Forelimb muscle (tissue), 1 donor: ENCODE measurements around the gene C6orf47. TPM values are rescaled to one million over a fixed set of nuclear protein-coding genes. Genes with fewer than 3 reads are reported as not detected.

Experiments used
- DNase-seq: peaks from one replicate; pipeline ENCODE4 v3.0.0-alpha.2; 2013; ENCODE audit warnings: low read depth
- polyA plus RNA-seq: library from polyadenylated mRNA; unstranded; fragments of 120-200 nt; gene quantifications from one replicate; pipeline ENCODE4 v1.2.1, GENCODE V29; 2013; ENCODE audit not compliant: insufficient read length

C6orf47 gene
- polyA plus RNA-seq, 1 donor, result 12.1 TPM

DNA sequence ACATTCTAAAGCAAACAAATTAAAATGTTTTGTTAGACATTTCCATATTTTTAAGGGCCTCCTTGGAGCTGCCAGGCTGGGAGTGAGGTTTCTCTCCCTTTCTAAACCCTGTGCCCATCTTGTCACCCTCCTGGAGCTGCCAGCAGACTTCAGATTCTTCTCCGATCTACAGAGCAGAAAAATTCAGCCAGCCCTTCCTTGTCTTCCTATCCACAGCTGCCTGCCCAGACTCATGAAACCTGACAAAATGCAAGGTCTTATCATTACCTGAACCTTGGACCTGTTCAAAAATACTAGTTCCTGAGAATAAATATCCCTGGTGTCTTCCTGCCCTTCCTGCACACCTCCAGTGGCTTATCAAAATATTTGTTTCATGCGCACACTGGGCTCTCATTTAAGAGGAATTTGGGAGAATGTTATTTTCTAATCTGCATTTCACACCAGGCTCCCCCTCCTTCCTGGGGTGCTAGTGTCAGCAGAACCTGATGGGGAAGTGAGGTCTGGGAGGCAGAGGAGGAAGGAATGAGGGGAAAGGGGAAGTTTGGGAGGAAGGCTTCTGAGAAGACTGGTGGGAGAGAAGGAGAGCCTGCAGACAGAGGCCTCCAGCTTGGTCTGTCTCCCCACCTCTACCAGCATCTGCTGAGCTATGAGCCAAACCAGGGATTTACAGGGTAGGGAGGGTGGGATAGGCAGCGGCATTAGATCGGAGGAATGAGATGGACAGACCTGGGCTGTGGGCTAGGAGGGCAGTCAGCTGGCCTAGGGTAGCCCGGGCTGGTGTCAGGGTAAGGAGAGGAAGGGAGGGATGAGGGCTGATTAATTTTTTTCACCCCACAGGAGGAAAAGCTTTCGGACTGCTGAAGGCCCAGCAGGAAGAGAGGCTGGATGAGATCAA, 45.6 kb downstream of the C6orf47 start, which contains the start of gene AIF1:
AIF1 (plus strand) TSS at position 551 of the 895 bp plus-strand sequence; CDS start at position 647, 96 bp downstream.
- no peak for DNase-seq

DNA sequence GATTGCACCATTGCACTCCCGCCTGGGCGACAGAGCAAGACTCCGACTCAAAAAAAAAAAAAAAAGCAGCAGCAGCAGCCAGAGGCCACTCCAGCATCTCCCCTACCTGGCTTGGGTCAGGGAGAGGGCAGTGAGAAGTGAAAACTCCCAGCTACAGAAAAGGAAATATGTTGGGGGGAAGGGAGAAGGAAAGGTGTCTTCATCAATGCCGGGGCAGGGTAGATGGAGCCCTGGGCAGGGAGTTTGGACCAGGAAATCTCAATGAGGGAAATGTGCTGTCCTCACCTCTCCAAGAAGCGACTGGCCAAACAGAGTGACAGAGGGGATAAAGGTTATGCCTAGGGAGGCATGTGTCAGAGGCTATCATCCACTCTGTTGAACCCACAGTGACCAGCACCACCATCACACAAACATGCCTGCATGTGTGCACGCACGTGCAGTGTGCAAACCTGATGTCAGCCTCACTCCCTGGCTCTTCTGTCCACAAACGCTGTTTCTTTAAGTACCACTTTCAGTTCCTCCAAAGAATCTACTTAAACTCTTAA, 46.4 kb downstream of the C6orf47 start:
- DNase-seq, result no peak

DNA sequence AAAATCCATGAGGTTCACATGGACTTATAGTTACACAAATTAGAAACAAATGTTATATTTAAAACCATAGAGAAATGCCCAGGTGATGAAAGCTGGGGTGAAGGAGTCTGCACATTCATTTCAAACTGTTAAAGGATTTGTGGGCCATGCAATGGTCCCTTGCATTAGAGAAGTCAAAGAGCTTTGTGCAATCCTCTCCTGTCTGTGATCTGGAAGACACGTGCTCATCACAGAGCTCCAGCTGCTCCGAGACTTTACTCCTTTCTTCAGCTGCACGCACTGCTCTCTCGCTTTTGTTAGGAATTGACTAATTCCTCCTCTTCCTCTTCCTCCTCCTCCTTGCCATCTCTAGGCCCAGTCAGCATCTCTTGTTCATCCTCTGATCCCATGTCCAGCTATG, 49.6 kb downstream of the C6orf47 start:
- DNase-seq, result no peak

DNA sequence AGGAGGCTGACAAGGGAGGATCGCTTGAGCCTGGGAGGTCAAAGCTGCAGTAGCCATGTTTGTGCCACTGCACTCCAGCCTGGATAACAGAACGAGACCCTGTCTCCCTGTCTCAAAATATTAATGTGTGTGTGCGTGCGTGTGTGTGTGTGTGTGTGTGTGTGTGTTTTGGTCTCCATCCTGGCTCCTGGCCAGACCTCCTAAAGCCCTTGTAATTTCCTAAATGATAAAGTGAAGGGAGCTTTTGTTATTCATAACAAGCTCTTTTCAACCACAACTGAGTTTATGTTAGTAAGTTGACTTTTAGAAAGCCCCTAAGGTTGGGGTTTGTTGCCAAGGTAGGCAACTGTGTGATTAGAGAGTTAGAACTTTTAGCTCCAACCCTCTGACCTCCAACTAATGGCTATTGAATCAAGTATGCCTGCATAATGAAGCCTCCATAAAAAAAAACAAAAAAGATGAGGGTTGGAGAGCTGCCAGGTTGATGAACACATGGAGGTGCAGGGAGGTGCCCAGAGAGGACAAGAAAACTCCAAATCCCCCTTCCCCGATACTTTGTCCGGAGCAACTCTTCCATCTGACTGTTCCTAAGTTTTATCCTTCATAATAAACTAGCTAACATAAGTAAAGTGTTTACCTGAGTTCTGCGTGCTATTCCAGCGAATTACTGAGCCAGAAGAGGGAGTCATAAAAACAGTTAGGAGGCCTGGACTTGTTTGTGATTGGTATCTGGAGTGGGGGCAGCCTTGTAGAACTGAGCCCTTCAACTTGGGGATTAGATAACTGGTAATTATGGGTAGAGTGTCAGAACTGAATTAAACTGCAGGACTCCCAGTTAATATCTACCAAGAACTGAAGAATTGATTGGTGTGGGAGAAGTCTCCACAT, 50.8 kb downstream of the C6orf47 start:
- no peak for DNase-seq

Other genes with a start within 250 kb of the C6orf47 start
- 1.1 TPM for gene MICB, start 162.6 kb downstream of the C6orf47 start, polyA plus RNA-seq
- gene MCCD1, start 131.8 kb downstream of the C6orf47 start, polyA plus RNA-seq, result not detected
- 368 TPM for gene DDX39B, start 118.8 kb downstream of the C6orf47 start, polyA plus RNA-seq
- gene ATP6V1G2, start 114.2 kb downstream of the C6orf47 start, polyA plus RNA-seq, result 3.0 TPM
- gene NFKBIL1, start 113.2 kb downstream of the C6orf47 start, polyA plus RNA-seq, result 16.8 TPM
- 0.18 TPM for gene LTA, start 88.5 kb downstream of the C6orf47 start, polyA plus RNA-seq
- gene TNF, start 85.2 kb downstream of the C6orf47 start, polyA plus RNA-seq, result not detected
- gene LTB, start 78.4 kb downstream of the C6orf47 start, polyA plus RNA-seq, result 1.1 TPM
- gene LST1, start 74.5 kb downstream of the C6orf47 start, polyA plus RNA-seq, result 7.4 TPM
- gene NCR3, start 67.8 kb downstream of the C6orf47 start, polyA plus RNA-seq, result 0.24 TPM
- gene AIF1, start 45.5 kb downstream of the C6orf47 start, polyA plus RNA-seq, result 13.4 TPM
- gene PRRC2A, start 40.1 kb downstream of the C6orf47 start, polyA plus RNA-seq, result 133 TPM
- gene BAG6, start 8.1 kb downstream of the C6orf47 start, polyA plus RNA-seq, result 200 TPM
- 4.3 TPM for gene APOM, start 4.9 kb downstream of the C6orf47 start, polyA plus RNA-seq
- 14.1 TPM for gene GPANK1, start 4.2 kb upstream of the C6orf47 start, polyA plus RNA-seq
- 125 TPM for gene CSNK2B, start 5.3 kb upstream of the C6orf47 start, polyA plus RNA-seq
- gene LY6G5B, start 9.2 kb upstream of the C6orf47 start, polyA plus RNA-seq, result 11.5 TPM
- 2.7 TPM for gene LY6G5C, start 20.3 kb upstream of the C6orf47 start, polyA plus RNA-seq
- gene ABHD16A, start 42.5 kb upstream of the C6orf47 start, polyA plus RNA-seq, result 43.8 TPM
- gene LY6G6F, start 46.1 kb upstream of the C6orf47 start, polyA plus RNA-seq, result not detected
- 0.47 TPM for gene LY6G6D, start 54.6 kb upstream of the C6orf47 start, polyA plus RNA-seq
- 0.62 TPM for gene LY6G6C, start 61.0 kb upstream of the C6orf47 start, polyA plus RNA-seq
- 1.2 TPM for gene MPIG6B, start 62.6 kb upstream of the C6orf47 start, polyA plus RNA-seq
- gene DDAH2, start 68.5 kb upstream of the C6orf47 start, polyA plus RNA-seq, result 108 TPM
- gene CLIC1, start 75.8 kb upstream of the C6orf47 start, polyA plus RNA-seq, result 102 TPM
- gene MSH5, start 79.2 kb upstream of the C6orf47 start, polyA plus RNA-seq, result 14.2 TPM
- 3.0 TPM for gene SAPCD1, start 101.9 kb upstream of the C6orf47 start, polyA plus RNA-seq
- gene VWA7, start 116.5 kb upstream of the C6orf47 start, polyA plus RNA-seq, result 2.9 TPM
- gene VARS1, start 135.0 kb upstream of the C6orf47 start, polyA plus RNA-seq, result 46.5 TPM
- gene LSM2, start 146.2 kb upstream of the C6orf47 start, polyA plus RNA-seq, result 55.3 TPM
- gene HSPA1L, start 154.5 kb upstream of the C6orf47 start, polyA plus RNA-seq, result 5.0 TPM
- gene HSPA1A, start 154.8 kb upstream of the C6orf47 start, polyA plus RNA-seq, result 72.3 TPM
- gene HSPA1B, start 167.0 kb upstream of the C6orf47 start, polyA plus RNA-seq, result 48.9 TPM
- 15.0 TPM for gene NEU1, start 202.0 kb upstream of the C6orf47 start, polyA plus RNA-seq
- gene SLC44A4, start 218.2 kb upstream of the C6orf47 start, polyA plus RNA-seq, result 0.37 TPM
- 29.3 TPM for gene EHMT2, start 236.9 kb upstream of the C6orf47 start, polyA plus RNA-seq
- 9.5 TPM for gene ZBTB12, start 241.3 kb upstream of the C6orf47 start, polyA plus RNA-seq